Measurements from ENCODE around the gene KLHL29. TPM values are rescaled to one million over a fixed set of nuclear protein-coding genes. Genes with fewer than 3 reads are reported as not detected.

Gene KLHL29
- polyA plus RNA-seq, 2 donors: 2.1 to 3.8 TPM

DNA sequence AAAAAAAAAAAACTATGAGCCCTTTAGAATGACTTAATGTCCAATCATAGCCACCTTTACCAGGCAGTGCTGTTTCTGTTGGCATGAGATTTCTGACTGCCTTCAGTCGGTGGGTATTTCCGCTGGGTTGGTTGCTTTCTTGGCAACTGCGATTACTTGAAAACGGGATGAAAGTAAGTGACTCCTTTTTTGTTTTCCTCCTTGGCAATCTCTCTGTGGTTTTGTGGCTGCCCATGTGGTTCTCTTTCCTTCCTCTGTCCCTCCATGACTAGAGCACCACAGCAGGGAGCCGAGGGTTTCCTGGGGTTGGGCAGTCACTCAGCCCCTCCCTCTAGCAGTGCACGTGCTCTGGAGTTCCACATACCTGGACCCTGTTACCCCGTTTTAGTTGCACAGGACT, 112.1 kb downstream of the KLHL29 start:
- H3K4me1 ChIP-seq (ENCODE audit: control insufficient read depth in 2 of 2, insufficient read depth in 2 of 2, low read length in 1 of 2): peaks cover 8 to 12% of the 10 kb centered on the region in 2 donors
- H3K27ac ChIP-seq (ENCODE audit: low read depth in 2 of 2, low read length in 1 of 2): no peak overlapping the region
- no peaks in the 10 kb centered on the region for H3K9me3 ChIP-seq (ENCODE audit: control insufficient read depth in 2 of 2, insufficient read depth in 1 of 2, low read depth in 1 of 2, low read length in 1 of 2)
- H3K27me3 ChIP-seq (ENCODE audit: control insufficient read depth in 1 of 2, insufficient read depth in 2 of 2, low read length in 2 of 2): no peaks in the 10 kb centered on the region
- no peaks in the 10 kb centered on the region for H3K36me3 ChIP-seq (ENCODE audit: control insufficient read depth in 2 of 2, insufficient read depth in 2 of 2, low read length in 1 of 2)
- WGBS, 2 donors: 26 to 30% methylated on average over 7 of the region's 7 CpGs
- no peak overlapping the region for H3K4me3 ChIP-seq (ENCODE audit: low read depth in 1 of 2, low read length in 2 of 2)

- WGBS, 2 donors: 39 to 55% methylated on average over 6 of the region's 6 CpGs
- Histone ChIP-seq H3K4me1 (ENCODE audit: control insufficient read depth in 2 of 2, insufficient read depth in 2 of 2, low read length in 1 of 2) (peaks cover 8% of the 10 kb centered on the region in 2 donors), H3K27me3 (ENCODE audit: control insufficient read depth in 1 of 2, insufficient read depth in 2 of 2, low read length in 2 of 2) (no peaks in the 10 kb centered on the region), H3K36me3 (ENCODE audit: control insufficient read depth in 2 of 2, insufficient read depth in 2 of 2, low read length in 1 of 2) (no peaks in the 10 kb centered on the region), H3K4me3 (ENCODE audit: low read depth in 1 of 2, low read length in 2 of 2) (no peak overlapping the region), H3K9me3 (ENCODE audit: control insufficient read depth in 2 of 2, insufficient read depth in 1 of 2, low read depth in 1 of 2, low read length in 1 of 2) (no peaks in the 10 kb centered on the region), H3K27ac (ENCODE audit: low read depth in 2 of 2, low read length in 1 of 2) (peak overlapping the region in 1 of 2 donors; percentile 40)
Observed at GRCh38 chr2:23497536-23497935, 112.6 kb downstream of the KLHL29 start.

- no peak overlapping the region for H3K27ac ChIP-seq (ENCODE audit: low read depth in 2 of 2, low read length in 1 of 2)
- WGBS, 2 donors: 64 to 80% methylated on average over 7 of the region's 7 CpGs
- H3K4me1 ChIP-seq (ENCODE audit: control insufficient read depth in 2 of 2, insufficient read depth in 2 of 2, low read length in 1 of 2): peaks cover 6 to 10% of the 10 kb centered on the region in 2 donors
Observed at GRCh38 chr2:23498943-23499342, 114.0 kb downstream of the KLHL29 start.

GRCh38 chr2:23499439-23499838, 114.5 kb downstream of the KLHL29 start:
- Histone ChIP-seq H3K9me3 (ENCODE audit: control insufficient read depth in 2 of 2, insufficient read depth in 1 of 2, low read depth in 1 of 2, low read length in 1 of 2) (no peaks in the 10 kb centered on the region), H3K4me3 (ENCODE audit: low read depth in 1 of 2, low read length in 2 of 2) (no peak overlapping the region), H3K27ac (ENCODE audit: low read depth in 2 of 2, low read length in 1 of 2) (peak overlapping the region in 1 of 2 donors; percentile 33), H3K36me3 (ENCODE audit: control insufficient read depth in 2 of 2, insufficient read depth in 2 of 2, low read length in 1 of 2) (no peaks in the 10 kb centered on the region), H3K4me1 (ENCODE audit: control insufficient read depth in 2 of 2, insufficient read depth in 2 of 2, low read length in 1 of 2) (peaks cover 6 to 10% of the 10 kb centered on the region in 2 donors), H3K27me3 (ENCODE audit: control insufficient read depth in 1 of 2, insufficient read depth in 2 of 2, low read length in 2 of 2) (no peaks in the 10 kb centered on the region)
- 80 to 82% methylated on average over 8 of the region's 8 CpGs for WGBS, 2 donors

More at GRCh38 chr2:23498943-23499342, 114.0 kb downstream of the KLHL29 start:
- H3K36me3 ChIP-seq (ENCODE audit: control insufficient read depth in 2 of 2, insufficient read depth in 2 of 2, low read length in 1 of 2): no peaks in the 10 kb centered on the region
- no peaks in the 10 kb centered on the region for H3K9me3 ChIP-seq (ENCODE audit: control insufficient read depth in 2 of 2, insufficient read depth in 1 of 2, low read depth in 1 of 2, low read length in 1 of 2)
- H3K27me3 ChIP-seq (ENCODE audit: control insufficient read depth in 1 of 2, insufficient read depth in 2 of 2, low read length in 2 of 2): no peaks in the 10 kb centered on the region
- no peak overlapping the region for H3K4me3 ChIP-seq (ENCODE audit: low read depth in 1 of 2, low read length in 2 of 2)

DNA sequence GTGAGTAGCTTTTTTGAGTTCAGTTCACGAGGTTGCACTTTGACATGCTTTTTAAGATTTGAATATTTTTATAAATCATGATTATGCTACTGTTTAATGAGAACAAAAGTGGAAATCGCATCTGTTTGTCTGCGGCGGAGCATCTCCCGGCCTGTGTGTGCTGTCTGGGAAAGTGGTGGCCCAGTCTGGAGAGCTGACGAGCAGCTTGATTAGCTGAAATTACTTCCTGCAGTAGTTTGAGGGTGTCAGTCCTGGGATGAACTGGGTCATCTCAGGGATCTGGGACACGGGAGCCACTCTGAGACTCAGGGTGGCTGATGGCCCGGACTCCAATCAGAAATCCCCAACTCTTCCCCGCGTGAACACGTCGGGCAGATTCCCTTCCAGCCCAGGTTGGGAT, 115.9 kb downstream of the KLHL29 start:
- Histone ChIP-seq H3K36me3 (ENCODE audit: control insufficient read depth in 2 of 2, insufficient read depth in 2 of 2, low read length in 1 of 2) (no peaks in the 10 kb centered on the region), H3K4me1 (ENCODE audit: control insufficient read depth in 2 of 2, insufficient read depth in 2 of 2, low read length in 1 of 2) (peaks cover 9 to 14% of the 10 kb centered on the region in 2 donors), H3K4me3 (ENCODE audit: low read depth in 1 of 2, low read length in 2 of 2) (no peak overlapping the region), H3K27me3 (ENCODE audit: control insufficient read depth in 1 of 2, insufficient read depth in 2 of 2, low read length in 2 of 2) (no peaks in the 10 kb centered on the region), H3K27ac (ENCODE audit: low read depth in 2 of 2, low read length in 1 of 2) (no peak overlapping the region), H3K9me3 (ENCODE audit: control insufficient read depth in 2 of 2, insufficient read depth in 1 of 2, low read depth in 1 of 2, low read length in 1 of 2) (no peaks in the 10 kb centered on the region)
- WGBS, 2 donors: 86 to 92% methylated on average over 12 of the region's 12 CpGs

GRCh38 chr2:23502096-23502495, 117.1 kb downstream of the KLHL29 start:
- Histone ChIP-seq H3K4me1 (ENCODE audit: control insufficient read depth in 2 of 2, insufficient read depth in 2 of 2, low read length in 1 of 2) (peaks cover 11 to 18% of the 10 kb centered on the region in 2 donors), H3K27ac (ENCODE audit: low read depth in 2 of 2, low read length in 1 of 2) (peak overlapping the region in 1 of 2 donors; percentile 16), H3K36me3 (ENCODE audit: control insufficient read depth in 2 of 2, insufficient read depth in 2 of 2, low read length in 1 of 2) (no peaks in the 10 kb centered on the region), H3K27me3 (ENCODE audit: control insufficient read depth in 1 of 2, insufficient read depth in 2 of 2, low read length in 2 of 2) (no peaks in the 10 kb centered on the region), H3K4me3 (ENCODE audit: low read depth in 1 of 2, low read length in 2 of 2) (no peak overlapping the region), H3K9me3 (ENCODE audit: control insufficient read depth in 2 of 2, insufficient read depth in 1 of 2, low read depth in 1 of 2, low read length in 1 of 2) (no peaks in the 10 kb centered on the region)
- 58 to 77% methylated on average over 15 of the region's 15 CpGs for WGBS, 2 donors

DNA sequence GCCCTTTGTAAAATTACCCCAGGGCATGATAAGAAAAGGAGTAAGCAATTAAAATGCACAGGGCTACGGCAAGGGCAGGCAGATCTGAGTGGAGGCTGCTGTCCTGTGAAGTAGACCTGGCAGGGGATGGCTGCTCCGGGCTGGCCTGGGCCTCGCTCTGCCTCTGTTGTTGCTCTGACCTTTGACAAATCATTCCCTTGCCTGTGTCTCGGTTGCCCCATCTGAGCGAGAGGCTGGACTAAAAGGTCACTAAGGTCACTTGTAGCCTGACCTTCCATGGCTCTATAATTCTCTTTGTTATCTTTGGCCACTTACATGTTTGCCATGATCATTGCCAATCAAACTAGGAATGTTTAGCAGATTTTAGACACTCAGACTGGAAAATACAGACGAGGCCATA, 118.1 kb downstream of the KLHL29 start:
- Histone ChIP-seq H3K36me3 (ENCODE audit: control insufficient read depth in 2 of 2, insufficient read depth in 2 of 2, low read length in 1 of 2) (no peaks in the 10 kb centered on the region), H3K27ac (ENCODE audit: low read depth in 2 of 2, low read length in 1 of 2) (no peak overlapping the region), H3K27me3 (ENCODE audit: control insufficient read depth in 1 of 2, insufficient read depth in 2 of 2, low read length in 2 of 2) (no peaks in the 10 kb centered on the region), H3K4me1 (ENCODE audit: control insufficient read depth in 2 of 2, insufficient read depth in 2 of 2, low read length in 1 of 2) (peaks cover 7 to 12% of the 10 kb centered on the region in 2 donors), H3K9me3 (ENCODE audit: control insufficient read depth in 2 of 2, insufficient read depth in 1 of 2, low read depth in 1 of 2, low read length in 1 of 2) (no peaks in the 10 kb centered on the region), H3K4me3 (ENCODE audit: low read depth in 1 of 2, low read length in 2 of 2) (no peak overlapping the region)
- 79 to 85% methylated on average over 6 of the region's 6 CpGs for WGBS, 2 donors

GRCh38 chr2:23503682-23504081, 118.7 kb downstream of the KLHL29 start:
- Histone ChIP-seq H3K36me3 (ENCODE audit: control insufficient read depth in 2 of 2, insufficient read depth in 2 of 2, low read length in 1 of 2) (no peaks in the 10 kb centered on the region), H3K4me1 (ENCODE audit: control insufficient read depth in 2 of 2, insufficient read depth in 2 of 2, low read length in 1 of 2) (peaks cover 7 to 10% of the 10 kb centered on the region in 2 donors), H3K27me3 (ENCODE audit: control insufficient read depth in 1 of 2, insufficient read depth in 2 of 2, low read length in 2 of 2) (no peaks in the 10 kb centered on the region), H3K27ac (ENCODE audit: low read depth in 2 of 2, low read length in 1 of 2) (no peak overlapping the region), H3K9me3 (ENCODE audit: control insufficient read depth in 2 of 2, insufficient read depth in 1 of 2, low read depth in 1 of 2, low read length in 1 of 2) (no peaks in the 10 kb centered on the region), H3K4me3 (ENCODE audit: low read depth in 1 of 2, low read length in 2 of 2) (no peak overlapping the region)
- 75 to 78% methylated on average over 7 of the region's 7 CpGs for WGBS, 2 donors

DNA sequence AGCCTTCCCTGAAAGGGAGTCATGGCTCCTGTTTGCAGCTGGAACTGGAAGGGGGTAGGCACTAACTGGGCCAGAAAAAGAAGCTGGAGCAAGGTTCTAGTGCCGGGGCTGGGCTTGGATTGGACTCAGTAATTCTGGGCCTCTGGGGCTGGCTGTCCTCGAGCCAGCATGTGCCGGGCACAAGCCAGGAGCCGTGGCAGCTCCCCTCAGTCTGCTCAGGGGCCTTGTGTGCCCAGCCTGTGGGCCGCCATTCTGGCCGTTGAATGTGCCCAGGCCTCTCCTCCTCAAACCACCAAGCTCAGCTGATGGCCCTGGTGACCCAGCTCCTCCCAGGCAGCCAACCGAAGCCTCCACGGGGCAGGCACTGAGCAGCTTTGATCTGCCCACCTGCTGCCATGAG, 119.6 kb downstream of the KLHL29 start:
- no peaks in the 10 kb centered on the region for H3K27me3 ChIP-seq (ENCODE audit: control insufficient read depth in 1 of 2, insufficient read depth in 2 of 2, low read length in 2 of 2)
- no peaks in the 10 kb centered on the region for H3K36me3 ChIP-seq (ENCODE audit: control insufficient read depth in 2 of 2, insufficient read depth in 2 of 2, low read length in 1 of 2)
- peaks cover 7 to 10% of the 10 kb centered on the region in 2 donors for H3K4me1 ChIP-seq (ENCODE audit: control insufficient read depth in 2 of 2, insufficient read depth in 2 of 2, low read length in 1 of 2)
- H3K4me3 ChIP-seq (ENCODE audit: low read depth in 1 of 2, low read length in 2 of 2): no peak overlapping the region
- no peaks in the 10 kb centered on the region for H3K9me3 ChIP-seq (ENCODE audit: control insufficient read depth in 2 of 2, insufficient read depth in 1 of 2, low read depth in 1 of 2, low read length in 1 of 2)
- 73 to 91% methylated on average over 5 to 8 of the region's 8 CpGs for WGBS, 2 donors
- no peak overlapping the region for H3K27ac ChIP-seq (ENCODE audit: low read depth in 2 of 2, low read length in 1 of 2)

GRCh38 chr2:23505218-23505983, 120.4 kb downstream of the KLHL29 start:
- 83 to 85% methylated on average over 9 of the region's 9 CpGs for WGBS, 2 donors
- Histone ChIP-seq H3K4me3 (ENCODE audit: low read depth in 1 of 2, low read length in 2 of 2) (no peak overlapping the region), H3K27me3 (ENCODE audit: control insufficient read depth in 1 of 2, insufficient read depth in 2 of 2, low read length in 2 of 2) (no peaks in the 10 kb centered on the region), H3K4me1 (ENCODE audit: control insufficient read depth in 2 of 2, insufficient read depth in 2 of 2, low read length in 1 of 2) (peaks cover 7 to 11% of the 10 kb centered on the region in 2 donors), H3K9me3 (ENCODE audit: control insufficient read depth in 2 of 2, insufficient read depth in 1 of 2, low read depth in 1 of 2, low read length in 1 of 2) (no peaks in the 10 kb centered on the region), H3K27ac (ENCODE audit: low read depth in 2 of 2, low read length in 1 of 2) (no peak overlapping the region), H3K36me3 (ENCODE audit: control insufficient read depth in 2 of 2, insufficient read depth in 2 of 2, low read length in 1 of 2) (no peaks in the 10 kb centered on the region)
